WTC11 (cell line): ENCODE data around the gene SPATA2. TPM values are rescaled to one million over a fixed set of nuclear protein-coding genes. Genes with fewer than 3 reads are reported as not detected.

Experiments
- ATAC-seq: fragments of 200-7000 bp; cut with Tn5 transposase; 2 replicates; pipeline ENCODE4 v1.10.0; 2021; ENCODE audit warnings: mild to moderate bottlenecking, moderate library complexity
- CTCF ChIA-PET: fragments of 300-600 bp; sonication (Branson Sonifier 250); formaldehyde crosslinking; loops from one replicate; lab custom pipeline; 2021; ENCODE audit warnings: antibody characterized with exemption; lab: Charles Lee
- POLR2A ChIA-PET: fragments of 350-600 bp; sonication (Branson Sonifier 250); formaldehyde crosslinking; loops from one replicate; lab custom pipeline; 2021; ENCODE audit warnings: antibody characterized with exemption; lab: Charles Lee
- DNase-seq: peaks from one replicate; pipeline ENCODE4 v3.0.0; 2021; ENCODE audit warnings: low spot score
- H3K27ac Mint-ChIP-seq: 2 replicates; pipeline ENCODE4 v1.8.0; 2021; ENCODE audit warnings: mixed read lengths
- H3K27me3 Mint-ChIP-seq: 2 replicates; pipeline ENCODE4 v1.8.0; 2021; ENCODE audit warnings: low read depth, mild to moderate bottlenecking, moderate library complexity, mixed read lengths
- H3K36me3 Mint-ChIP-seq: 2 replicates; pipeline ENCODE4 v1.8.0; 2021; ENCODE audit warnings: mixed read lengths
- H3K4me1 Mint-ChIP-seq: 2 replicates; pipeline ENCODE4 v1.8.0; 2022; ENCODE audit warnings: mixed read lengths
- H3K4me3 Mint-ChIP-seq: 2 replicates; pipeline ENCODE4 v1.8.0; 2021; ENCODE audit warnings: mild to moderate bottlenecking, moderate library complexity, mixed read lengths
- H3K9me3 Mint-ChIP-seq: 2 replicates; pipeline ENCODE4 v1.8.0; 2021; ENCODE audit warnings: mixed read lengths
- CREM ChIP-seq: sonication (generic); formaldehyde crosslinking; IDR thresholded peaks from 2 replicates; pipeline ENCODE4 v1.8.1; 2022; ENCODE audit warnings: mild to moderate bottlenecking, missing genetic modification reagents, moderate library complexity
- ESRRA ChIP-seq: sonication (generic); formaldehyde crosslinking; IDR thresholded peaks from 2 replicates; pipeline ENCODE4 v1.8.1; 2022; ENCODE audit warnings: mild to moderate bottlenecking, missing genetic modification reagents, borderline replicate concordance
- NFATC4 ChIP-seq: fragments of 250-450 bp; sonication (Bioruptor Pico); IDR thresholded peaks from 2 replicates; pipeline ENCODE4 v1.9.0; 2021; ENCODE audit warnings: mild to moderate bottlenecking
- NR1H2 ChIP-seq: sonication (generic); formaldehyde crosslinking; IDR thresholded peaks from 2 replicates; pipeline ENCODE4 v1.9.0; 2021; ENCODE audit warnings: mild to moderate bottlenecking, moderate library complexity, missing genetic modification reagents
- PRRX2 ChIP-seq: fragments of 250-450 bp; sonication (Bioruptor Pico); IDR thresholded peaks from 2 replicates; pipeline ENCODE4 v1.8.0; 2021; ENCODE audit warnings: mild to moderate bottlenecking
- SMAD3 ChIP-seq: sonication (generic); formaldehyde crosslinking; IDR thresholded peaks from 2 replicates; pipeline ENCODE4 v1.8.0; 2022; ENCODE audit warnings: missing genetic modification reagents, mild to moderate bottlenecking, borderline replicate concordance
- TEAD1 ChIP-seq: sonication (generic); formaldehyde crosslinking; IDR thresholded peaks from 2 replicates; pipeline ENCODE4 v1.8.0; 2022; ENCODE audit warnings: mild to moderate bottlenecking, missing genetic modification reagents
- ZNF121 ChIP-seq: sonication (generic); formaldehyde crosslinking; IDR thresholded peaks from 2 replicates; pipeline ENCODE4 v1.8.0; 2023; ENCODE audit warnings: missing genetic modification reagents
- ZNF138 ChIP-seq: sonication (generic); formaldehyde crosslinking; conservative IDR thresholded peaks from 2 replicates; pipeline ENCODE4 v1.8.1; 2022; ENCODE audit warnings: mild to moderate bottlenecking, moderate library complexity, missing genetic modification reagents
- ZNF263 ChIP-seq: sonication (generic); formaldehyde crosslinking; IDR thresholded peaks from 2 replicates; pipeline ENCODE4 v1.8.1; 2022; ENCODE audit warnings: low read depth, mild to moderate bottlenecking, moderate library complexity, missing genetic modification reagents
- total RNA-seq: library from RNA; stranded (reverse); gene quantifications from 3 replicates; pipeline ENCODE4 v1.2.3, GENCODE V29; 2021
- TF ChIP-seq, protein P1 (sequence below): sonication (generic); formaldehyde crosslinking; IDR thresholded peaks from 2 replicates; pipeline ENCODE4 v1.8.1; 2023; ENCODE audit warnings: mild to moderate bottlenecking, missing genetic modification reagents, moderate library complexity
- TF ChIP-seq, protein P2 (sequence below): sonication (generic); formaldehyde crosslinking; IDR thresholded peaks from 2 replicates; pipeline ENCODE4 v1.8.0; 2022; ENCODE audit warnings: missing genetic modification reagents
- TF ChIP-seq, protein P3 (sequence below): fragments of 200-600 bp; IDR thresholded peaks from 2 replicates; pipeline ENCODE4 v1.8.0; 2022; ENCODE audit warnings: antibody characterized with exemption
- TF ChIP-seq, protein P4 (sequence below): sonication (generic); formaldehyde crosslinking; IDR thresholded peaks from 2 replicates; pipeline ENCODE4 v1.8.0; 2022; ENCODE audit warnings: mild to moderate bottlenecking, missing genetic modification reagents
- TF ChIP-seq, protein P5 (sequence below): sonication (generic); formaldehyde crosslinking; IDR thresholded peaks from 2 replicates; pipeline ENCODE4 v1.8.0; 2023; ENCODE audit warnings: missing genetic modification reagents, mild to moderate bottlenecking, borderline replicate concordance
- TF ChIP-seq, protein P6 (sequence below): sonication (generic); formaldehyde crosslinking; conservative IDR thresholded peaks from 2 replicates; pipeline ENCODE4 v1.8.1; 2022; ENCODE audit warnings: mild to moderate bottlenecking, missing genetic modification reagents

Gene SPATA2
- total RNA-seq, 1 experiment from 2014 or later: 11.3 TPM

DNA sequence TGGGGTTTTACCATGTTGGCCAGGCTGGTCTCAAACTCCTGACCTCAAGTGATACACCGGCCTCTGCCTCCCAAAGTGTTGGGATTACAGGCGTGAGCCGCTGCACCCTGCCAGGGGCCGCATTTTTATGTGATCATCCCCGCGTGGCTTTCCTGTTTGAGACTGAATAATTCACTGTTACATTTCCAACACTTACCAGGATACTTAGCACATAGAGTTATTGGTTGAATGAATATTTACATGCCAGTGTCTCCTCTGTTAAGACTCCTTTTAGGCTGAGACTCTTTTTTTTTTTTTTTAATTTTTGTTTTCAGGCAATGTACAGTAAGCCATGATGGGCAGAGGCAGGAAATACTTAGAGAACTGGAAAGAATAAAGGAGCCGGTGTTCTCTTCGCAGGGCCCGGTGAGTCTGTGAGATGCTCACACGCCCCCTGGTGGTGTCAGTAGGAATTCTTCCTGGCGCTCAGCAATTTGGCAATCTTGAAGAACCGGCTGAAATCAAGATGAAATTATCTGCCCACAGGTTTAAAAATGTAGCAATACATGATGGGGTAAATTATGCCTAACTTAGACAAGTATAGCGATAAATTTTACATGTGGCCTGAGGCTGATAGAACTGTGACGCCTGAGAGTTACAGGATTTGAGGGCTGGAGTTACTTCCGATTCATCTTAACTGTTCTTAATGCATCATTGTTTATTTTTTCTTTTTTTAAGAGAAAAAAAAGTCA, 13.2 kb upstream of the SPATA2 start:
- no peak for TF ChIP-seq NR1H2
- TF ChIP-seq, protein P1, sequence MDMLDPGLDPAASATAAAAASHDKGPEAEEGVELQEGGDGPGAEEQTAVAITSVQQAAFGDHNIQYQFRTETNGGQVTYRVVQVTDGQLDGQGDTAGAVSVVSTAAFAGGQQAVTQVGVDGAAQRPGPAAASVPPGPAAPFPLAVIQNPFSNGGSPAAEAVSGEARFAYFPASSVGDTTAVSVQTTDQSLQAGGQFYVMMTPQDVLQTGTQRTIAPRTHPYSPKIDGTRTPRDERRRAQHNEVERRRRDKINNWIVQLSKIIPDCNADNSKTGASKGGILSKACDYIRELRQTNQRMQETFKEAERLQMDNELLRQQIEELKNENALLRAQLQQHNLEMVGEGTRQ (CRISPR knock-in tag): no peak
- TF ChIP-seq, protein P2, sequence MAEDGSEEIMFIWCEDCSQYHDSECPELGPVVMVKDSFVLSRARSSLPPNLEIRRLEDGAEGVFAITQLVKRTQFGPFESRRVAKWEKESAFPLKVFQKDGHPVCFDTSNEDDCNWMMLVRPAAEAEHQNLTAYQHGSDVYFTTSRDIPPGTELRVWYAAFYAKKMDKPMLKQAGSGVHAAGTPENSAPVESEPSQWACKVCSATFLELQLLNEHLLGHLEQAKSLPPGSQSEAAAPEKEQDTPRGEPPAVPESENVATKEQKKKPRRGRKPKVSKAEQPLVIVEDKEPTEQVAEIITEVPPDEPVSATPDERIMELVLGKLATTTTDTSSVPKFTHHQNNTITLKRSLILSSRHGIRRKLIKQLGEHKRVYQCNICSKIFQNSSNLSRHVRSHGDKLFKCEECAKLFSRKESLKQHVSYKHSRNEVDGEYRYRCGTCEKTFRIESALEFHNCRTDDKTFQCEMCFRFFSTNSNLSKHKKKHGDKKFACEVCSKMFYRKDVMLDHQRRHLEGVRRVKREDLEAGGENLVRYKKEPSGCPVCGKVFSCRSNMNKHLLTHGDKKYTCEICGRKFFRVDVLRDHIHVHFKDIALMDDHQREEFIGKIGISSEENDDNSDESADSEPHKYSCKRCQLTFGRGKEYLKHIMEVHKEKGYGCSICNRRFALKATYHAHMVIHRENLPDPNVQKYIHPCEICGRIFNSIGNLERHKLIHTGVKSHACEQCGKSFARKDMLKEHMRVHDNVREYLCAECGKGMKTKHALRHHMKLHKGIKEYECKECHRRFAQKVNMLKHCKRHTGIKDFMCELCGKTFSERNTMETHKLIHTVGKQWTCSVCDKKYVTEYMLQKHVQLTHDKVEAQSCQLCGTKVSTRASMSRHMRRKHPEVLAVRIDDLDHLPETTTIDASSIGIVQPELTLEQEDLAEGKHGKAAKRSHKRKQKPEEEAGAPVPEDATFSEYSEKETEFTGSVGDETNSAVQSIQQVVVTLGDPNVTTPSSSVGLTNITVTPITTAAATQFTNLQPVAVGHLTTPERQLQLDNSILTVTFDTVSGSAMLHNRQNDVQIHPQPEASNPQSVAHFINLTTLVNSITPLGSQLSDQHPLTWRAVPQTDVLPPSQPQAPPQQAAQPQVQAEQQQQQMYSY (CRISPR knock-in tag): peak; percentile 17; the same call in 1 of the 2 replicates
- TF ChIP-seq, protein P3, sequence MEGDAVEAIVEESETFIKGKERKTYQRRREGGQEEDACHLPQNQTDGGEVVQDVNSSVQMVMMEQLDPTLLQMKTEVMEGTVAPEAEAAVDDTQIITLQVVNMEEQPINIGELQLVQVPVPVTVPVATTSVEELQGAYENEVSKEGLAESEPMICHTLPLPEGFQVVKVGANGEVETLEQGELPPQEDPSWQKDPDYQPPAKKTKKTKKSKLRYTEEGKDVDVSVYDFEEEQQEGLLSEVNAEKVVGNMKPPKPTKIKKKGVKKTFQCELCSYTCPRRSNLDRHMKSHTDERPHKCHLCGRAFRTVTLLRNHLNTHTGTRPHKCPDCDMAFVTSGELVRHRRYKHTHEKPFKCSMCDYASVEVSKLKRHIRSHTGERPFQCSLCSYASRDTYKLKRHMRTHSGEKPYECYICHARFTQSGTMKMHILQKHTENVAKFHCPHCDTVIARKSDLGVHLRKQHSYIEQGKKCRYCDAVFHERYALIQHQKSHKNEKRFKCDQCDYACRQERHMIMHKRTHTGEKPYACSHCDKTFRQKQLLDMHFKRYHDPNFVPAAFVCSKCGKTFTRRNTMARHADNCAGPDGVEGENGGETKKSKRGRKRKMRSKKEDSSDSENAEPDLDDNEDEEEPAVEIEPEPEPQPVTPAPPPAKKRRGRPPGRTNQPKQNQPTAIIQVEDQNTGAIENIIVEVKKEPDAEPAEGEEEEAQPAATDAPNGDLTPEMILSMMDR: peak; percentile 93
- H3K27me3 Mint-ChIP-seq: no peaks in the 10 kb centered on the region; the same call in 1 of the 2 replicates
- no peak overlapping the region for H3K4me3 Mint-ChIP-seq
- no peaks in the 10 kb centered on the region for H3K36me3 Mint-ChIP-seq
- DNase-seq (peak; percentile 82), ATAC-seq (peak; percentile 88)
- H3K27ac Mint-ChIP-seq: no peak overlapping the region
- ChIA-PET CTCF (interaction anchor here (0.8 to 1.0 kb wide), 2 partner anchors 12 to 143 kb away, joined by 3 read pairs; no protein-coding TSS in a partner anchor), POLR2A (no interaction called here)
- H3K4me1 Mint-ChIP-seq: peaks cover 4% of the 10 kb centered on the region; the same call in 1 of the 2 replicates
- peaks cover 5% of the 10 kb centered on the region for H3K9me3 Mint-ChIP-seq

DNA sequence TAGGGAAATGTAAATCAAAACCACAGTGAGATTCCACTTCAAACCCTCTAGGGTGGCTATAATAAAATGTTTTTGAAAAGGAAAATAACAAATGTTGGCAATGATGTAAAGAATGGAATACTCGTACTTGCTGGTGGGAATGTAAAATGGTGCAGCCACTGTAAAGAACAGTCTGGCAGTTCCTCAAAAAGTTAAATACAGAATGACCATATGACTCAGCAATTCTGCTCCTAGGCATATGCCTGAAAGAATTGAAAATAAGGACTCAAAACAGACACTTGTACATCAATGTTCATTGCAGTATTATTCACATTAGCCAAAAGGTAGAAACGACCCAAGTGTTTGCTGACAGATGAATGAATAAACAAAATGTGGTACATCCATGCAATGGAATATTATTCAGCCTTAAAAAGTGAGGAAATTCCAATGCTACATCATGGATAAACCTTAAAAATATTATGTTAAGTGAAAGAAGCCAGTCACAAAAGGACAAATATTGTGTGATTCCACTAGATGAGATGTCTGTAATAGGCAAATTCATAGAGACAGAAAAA, 10.6 kb upstream of the SPATA2 start:
- Mint-ChIP-seq H3K27ac (no peak overlapping the region), H3K4me3 (no peak overlapping the region)
- no peak for TF ChIP-seq ZNF138
- TF ChIP-seq ZNF263: no peak
- no peak for TF ChIP-seq CREM
- TF ChIP-seq, protein P4, sequence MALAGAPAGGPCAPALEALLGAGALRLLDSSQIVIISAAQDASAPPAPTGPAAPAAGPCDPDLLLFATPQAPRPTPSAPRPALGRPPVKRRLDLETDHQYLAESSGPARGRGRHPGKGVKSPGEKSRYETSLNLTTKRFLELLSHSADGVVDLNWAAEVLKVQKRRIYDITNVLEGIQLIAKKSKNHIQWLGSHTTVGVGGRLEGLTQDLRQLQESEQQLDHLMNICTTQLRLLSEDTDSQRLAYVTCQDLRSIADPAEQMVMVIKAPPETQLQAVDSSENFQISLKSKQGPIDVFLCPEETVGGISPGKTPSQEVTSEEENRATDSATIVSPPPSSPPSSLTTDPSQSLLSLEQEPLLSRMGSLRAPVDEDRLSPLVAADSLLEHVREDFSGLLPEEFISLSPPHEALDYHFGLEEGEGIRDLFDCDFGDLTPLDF (CRISPR knock-in tag): no peak
- TF ChIP-seq ESRRA (CRISPR knock-in tag): no peak
- TF ChIP-seq, protein P5, sequence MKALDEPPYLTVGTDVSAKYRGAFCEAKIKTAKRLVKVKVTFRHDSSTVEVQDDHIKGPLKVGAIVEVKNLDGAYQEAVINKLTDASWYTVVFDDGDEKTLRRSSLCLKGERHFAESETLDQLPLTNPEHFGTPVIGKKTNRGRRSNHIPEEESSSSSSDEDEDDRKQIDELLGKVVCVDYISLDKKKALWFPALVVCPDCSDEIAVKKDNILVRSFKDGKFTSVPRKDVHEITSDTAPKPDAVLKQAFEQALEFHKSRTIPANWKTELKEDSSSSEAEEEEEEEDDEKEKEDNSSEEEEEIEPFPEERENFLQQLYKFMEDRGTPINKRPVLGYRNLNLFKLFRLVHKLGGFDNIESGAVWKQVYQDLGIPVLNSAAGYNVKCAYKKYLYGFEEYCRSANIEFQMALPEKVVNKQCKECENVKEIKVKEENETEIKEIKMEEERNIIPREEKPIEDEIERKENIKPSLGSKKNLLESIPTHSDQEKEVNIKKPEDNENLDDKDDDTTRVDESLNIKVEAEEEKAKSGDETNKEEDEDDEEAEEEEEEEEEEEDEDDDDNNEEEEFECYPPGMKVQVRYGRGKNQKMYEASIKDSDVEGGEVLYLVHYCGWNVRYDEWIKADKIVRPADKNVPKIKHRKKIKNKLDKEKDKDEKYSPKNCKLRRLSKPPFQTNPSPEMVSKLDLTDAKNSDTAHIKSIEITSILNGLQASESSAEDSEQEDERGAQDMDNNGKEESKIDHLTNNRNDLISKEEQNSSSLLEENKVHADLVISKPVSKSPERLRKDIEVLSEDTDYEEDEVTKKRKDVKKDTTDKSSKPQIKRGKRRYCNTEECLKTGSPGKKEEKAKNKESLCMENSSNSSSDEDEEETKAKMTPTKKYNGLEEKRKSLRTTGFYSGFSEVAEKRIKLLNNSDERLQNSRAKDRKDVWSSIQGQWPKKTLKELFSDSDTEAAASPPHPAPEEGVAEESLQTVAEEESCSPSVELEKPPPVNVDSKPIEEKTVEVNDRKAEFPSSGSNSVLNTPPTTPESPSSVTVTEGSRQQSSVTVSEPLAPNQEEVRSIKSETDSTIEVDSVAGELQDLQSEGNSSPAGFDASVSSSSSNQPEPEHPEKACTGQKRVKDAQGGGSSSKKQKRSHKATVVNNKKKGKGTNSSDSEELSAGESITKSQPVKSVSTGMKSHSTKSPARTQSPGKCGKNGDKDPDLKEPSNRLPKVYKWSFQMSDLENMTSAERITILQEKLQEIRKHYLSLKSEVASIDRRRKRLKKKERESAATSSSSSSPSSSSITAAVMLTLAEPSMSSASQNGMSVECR: no peak
- TF ChIP-seq, protein P2 (CRISPR knock-in tag): no peak
- TF ChIP-seq, protein P6, sequence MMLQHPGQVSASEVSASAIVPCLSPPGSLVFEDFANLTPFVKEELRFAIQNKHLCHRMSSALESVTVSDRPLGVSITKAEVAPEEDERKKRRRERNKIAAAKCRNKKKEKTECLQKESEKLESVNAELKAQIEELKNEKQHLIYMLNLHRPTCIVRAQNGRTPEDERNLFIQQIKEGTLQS (CRISPR knock-in tag): no peak
- no peak for TF ChIP-seq ZNF121 (CRISPR knock-in tag)
- TF ChIP-seq NFATC4 (CRISPR knock-in tag): no peak
- TF ChIP-seq TEAD1: no peak
- no peak for TF ChIP-seq SMAD3 (CRISPR knock-in tag)
- no peak for TF ChIP-seq NR1H2
- TF ChIP-seq PRRX2 (CRISPR knock-in tag): no peak

More for the DNA sequence above, 10.6 kb upstream of the SPATA2 start:
- ATAC-seq (no peak), DNase-seq (no peak)
- Mint-ChIP-seq H3K4me1 (peaks cover 4% of the 10 kb centered on the region; the same call in 1 of the 2 replicates), H3K9me3 (peaks cover 9% of the 10 kb centered on the region), H3K36me3 (no peaks in the 10 kb centered on the region), H3K27me3 (peaks cover 6% of the 10 kb centered on the region)
- POLR2A ChIA-PET: no interaction called here
- CTCF ChIA-PET: no interaction called here
